HG03095 (cell line): ENCODE results near the gene ATAD3B.
"Not testable (repeated sequence)": the region's sequence is repeated elsewhere in the genome, so short reads cannot be mapped to it uniquely, and the experiment has no call there.

Experiments used
- ATAC-seq: cut with Tn5 transposase; IDR thresholded peaks from one replicate; pipeline ENCODE4 v1.9.1; 2021; ENCODE audit warnings: moderate library complexity; ENCODE audit not compliant: unreplicated experiment

Gene ATAD3B

DNA sequence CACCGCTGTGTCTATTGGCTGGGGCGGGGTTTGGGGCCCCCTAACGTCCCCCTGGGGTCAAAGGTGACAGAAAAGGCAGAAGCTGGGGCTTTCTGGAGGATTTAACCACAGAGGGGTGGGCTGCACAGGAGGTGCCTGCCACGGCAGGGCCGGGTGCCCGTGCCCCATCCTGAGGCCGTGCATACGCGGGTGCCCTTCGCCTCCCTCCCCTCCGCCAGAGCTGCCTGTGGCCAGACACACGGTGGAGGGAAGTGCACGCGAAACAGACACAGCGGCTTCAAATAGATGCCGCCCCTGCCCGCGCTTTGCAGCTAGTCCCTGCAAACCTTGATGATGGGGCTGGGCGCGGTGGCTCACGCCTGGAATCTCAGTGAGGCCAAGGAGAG lies 37.9 kb downstream of the ATAD3B start:
- ATAC-seq = not testable (repeated sequence)

- no peak for ATAC-seq
Observed at GRCh38 chr1:1510912-1511532, 39.5 kb downstream of the ATAD3B start.

DNA sequence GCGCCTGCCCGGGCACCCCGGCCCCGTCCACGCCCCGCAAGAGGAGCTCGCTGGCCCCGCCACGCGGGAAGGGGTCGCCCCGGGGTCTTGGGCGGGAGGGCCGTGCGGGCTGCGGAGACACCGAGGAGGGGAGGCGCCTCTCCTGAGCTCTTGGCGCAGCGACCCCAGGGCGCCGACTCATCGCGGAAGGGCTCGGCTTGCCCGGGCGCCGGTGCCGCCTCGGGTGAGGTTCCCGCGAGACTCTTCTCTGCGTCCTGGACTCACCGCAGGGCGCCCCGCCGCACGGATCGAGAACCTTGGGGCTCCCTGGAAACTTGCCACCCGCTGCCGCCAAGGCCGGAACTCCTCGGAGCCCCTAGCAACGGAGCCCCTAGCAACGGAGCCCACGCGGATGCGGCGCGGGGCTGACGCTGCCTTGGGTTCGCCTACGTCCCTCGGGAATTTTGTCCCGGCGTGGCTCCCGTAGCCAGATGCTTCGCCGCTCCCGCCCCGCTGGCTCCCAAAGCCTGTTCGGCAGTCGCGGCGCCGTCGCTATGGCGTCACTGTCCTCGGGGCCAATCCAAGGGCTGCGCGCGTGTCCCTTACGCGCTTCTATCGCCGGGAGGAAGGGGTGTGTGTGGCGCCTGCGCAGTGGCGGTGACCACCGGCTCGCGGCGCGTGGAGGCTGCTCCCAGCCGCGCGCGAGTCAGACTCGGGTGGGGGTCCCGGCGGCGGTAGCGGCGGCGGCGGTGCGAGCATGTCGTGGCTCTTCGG lies 40.1 kb downstream of the ATAD3B start, which contains the start of gene ATAD3A:
Gene ATAD3A (plus strand): TSS at position 630 of the 753 bp plus-strand sequence. CDS start 107 bp downstream, at position 737.
- peak; percentile 75 for ATAC-seq

DNA sequence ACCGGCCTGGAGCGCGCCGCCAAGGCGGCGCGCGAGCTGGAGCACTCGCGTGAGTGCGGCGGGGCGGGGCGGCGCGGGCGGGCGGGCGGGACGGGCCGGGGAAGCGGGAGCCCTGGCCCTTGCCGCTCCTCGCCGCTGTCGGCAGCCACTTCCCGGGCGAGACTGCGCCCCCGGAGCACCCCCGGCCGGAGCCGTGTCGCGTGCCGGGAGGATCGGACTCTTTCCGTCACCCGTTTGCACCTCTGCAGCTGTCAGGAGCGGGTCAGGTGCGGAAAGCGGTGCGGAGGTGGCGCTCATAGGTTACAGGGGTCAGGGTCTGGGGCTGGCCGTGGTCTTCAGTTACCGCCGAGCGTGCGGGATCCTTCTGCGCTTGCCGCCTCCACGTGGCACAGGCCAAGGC lies 40.9 kb downstream of the ATAD3B start:
- peak; percentile 6 for ATAC-seq

- ATAC-seq = not testable (repeated sequence)
Observed at GRCh38 chr1:1513675-1514074, 42.1 kb downstream of the ATAD3B start.

- ATAC-seq = not testable (repeated sequence)
Observed at GRCh38 chr1:1514376-1514775, 42.8 kb downstream of the ATAD3B start.

GRCh38 chr1:1516923-1517322 lies 45.4 kb downstream of the ATAD3B start:
- ATAC-seq = not testable (repeated sequence)

DNA sequence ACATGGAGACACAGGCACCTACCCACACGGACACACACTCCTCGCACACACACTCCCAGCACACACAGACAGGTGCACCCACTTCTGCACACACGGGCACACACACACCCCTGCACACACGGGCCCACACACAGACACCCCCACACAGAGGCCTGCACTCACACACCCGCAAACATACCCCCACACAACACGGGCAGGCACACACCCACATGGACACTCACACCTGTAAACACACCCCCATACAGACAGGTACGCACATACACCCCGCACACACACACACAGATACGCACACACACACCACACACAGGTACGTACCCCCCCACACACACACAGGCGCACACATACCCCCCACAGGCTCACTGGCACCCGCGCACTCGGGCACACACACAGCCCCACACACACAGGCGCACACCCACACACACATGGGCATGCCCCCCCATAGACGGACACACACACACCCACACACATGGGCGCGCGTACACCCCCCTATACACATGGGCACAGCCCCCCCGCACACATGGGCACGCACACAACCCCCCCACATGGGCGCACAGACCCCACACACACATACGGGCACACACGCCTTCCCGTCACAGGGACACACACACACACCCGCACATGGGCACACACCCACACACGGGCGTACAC lies 46.5 kb downstream of the ATAD3B start:
- no peak for ATAC-seq

DNA sequence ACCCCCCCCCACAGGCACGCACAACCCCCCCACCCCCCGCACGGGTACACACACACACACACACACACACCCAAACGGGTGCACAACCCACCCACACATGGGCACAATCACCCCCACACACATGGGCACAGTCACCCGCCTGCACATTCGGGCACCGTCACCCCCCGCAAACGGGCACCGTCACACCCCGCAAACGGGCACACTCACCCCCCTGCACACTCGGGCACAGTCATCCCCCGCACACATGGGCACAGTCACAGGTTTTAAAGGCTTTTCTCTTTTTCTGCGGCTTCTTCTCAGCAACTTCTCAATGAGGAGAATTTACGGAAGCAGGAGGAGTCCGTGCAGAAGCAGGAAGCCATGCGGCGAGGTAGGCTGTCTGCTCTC lies 47.0 kb downstream of the ATAD3B start:
- not testable (repeated sequence) for ATAC-seq

- ATAC-seq = not testable (repeated sequence)
Observed at GRCh38 chr1:1519805-1520505, 48.4 kb downstream of the ATAD3B start.

DNA sequence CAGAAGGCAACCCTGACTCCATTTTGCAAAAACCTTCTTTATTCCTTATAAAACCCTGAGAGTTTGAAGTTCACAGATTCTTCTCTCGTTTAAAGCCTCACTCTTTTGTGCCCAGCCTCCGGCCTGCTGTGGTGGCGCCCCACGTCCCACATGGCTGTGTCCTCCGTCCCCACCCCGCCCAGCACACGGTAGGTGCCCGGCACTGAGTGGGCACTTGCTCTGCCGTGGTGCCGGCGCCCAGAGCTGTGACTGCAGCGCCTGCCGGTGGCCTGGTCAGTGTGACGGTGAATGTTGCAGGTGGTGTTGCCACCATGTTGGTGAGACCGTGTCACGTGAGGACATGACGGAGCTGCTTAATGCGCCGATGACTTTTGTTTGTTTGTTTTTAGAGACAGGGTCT lies 49.8 kb downstream of the ATAD3B start:
- no peak for ATAC-seq

- ATAC-seq = not testable (repeated sequence)
Observed at GRCh38 chr1:1522536-1522935, 51.0 kb downstream of the ATAD3B start.

GRCh38 chr1:1523226-1523625 lies 51.7 kb downstream of the ATAD3B start:
- ATAC-seq = not testable (repeated sequence)

DNA sequence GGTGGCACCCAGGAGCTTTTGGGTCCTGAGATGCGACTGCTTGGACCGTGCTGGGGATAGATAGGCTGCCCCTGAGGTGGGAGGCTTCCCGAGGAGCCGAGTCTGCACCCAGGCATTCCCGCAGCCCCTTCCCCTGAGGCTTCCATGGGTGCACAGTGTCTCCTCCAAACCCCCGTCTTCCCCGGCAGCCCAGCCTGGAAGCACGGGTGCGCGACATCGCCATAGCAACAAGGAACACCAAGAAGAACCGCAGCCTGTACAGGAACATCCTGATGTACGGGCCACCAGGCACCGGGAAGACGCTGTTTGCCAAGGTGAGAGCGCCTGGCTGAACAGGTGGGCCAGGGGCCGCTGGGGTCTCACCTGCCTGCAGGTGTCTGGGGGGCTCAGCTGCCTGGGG lies 52.1 kb downstream of the ATAD3B start:
- not testable (repeated sequence) for ATAC-seq

GRCh38 chr1:1524750-1525383 lies 53.3 kb downstream of the ATAD3B start:
- ATAC-seq = not testable (repeated sequence)

DNA sequence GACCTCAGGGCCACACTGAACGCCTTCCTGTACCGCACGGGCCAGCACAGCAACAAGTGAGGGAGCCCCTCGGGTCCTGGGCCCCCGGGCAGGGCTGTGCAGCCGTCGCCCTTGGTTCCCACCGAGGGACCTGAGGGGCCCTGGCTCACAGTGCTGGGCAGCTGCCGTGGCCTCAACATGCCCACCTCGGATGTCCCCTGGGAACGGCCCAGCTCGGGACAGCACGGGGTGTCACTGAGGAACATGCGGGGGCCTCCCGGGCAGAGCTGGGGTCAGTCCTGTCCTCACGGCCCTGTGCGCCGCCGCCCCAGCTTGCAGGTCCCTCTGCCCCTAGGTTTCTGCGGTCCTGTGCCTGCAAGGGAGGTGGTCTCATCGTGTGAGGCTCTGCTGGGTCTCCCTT lies 54.9 kb downstream of the ATAD3B start:
- ATAC-seq = not testable (repeated sequence)

- ATAC-seq = no peak
Observed at GRCh38 chr1:1527092-1527816, 55.7 kb downstream of the ATAD3B start.

DNA sequence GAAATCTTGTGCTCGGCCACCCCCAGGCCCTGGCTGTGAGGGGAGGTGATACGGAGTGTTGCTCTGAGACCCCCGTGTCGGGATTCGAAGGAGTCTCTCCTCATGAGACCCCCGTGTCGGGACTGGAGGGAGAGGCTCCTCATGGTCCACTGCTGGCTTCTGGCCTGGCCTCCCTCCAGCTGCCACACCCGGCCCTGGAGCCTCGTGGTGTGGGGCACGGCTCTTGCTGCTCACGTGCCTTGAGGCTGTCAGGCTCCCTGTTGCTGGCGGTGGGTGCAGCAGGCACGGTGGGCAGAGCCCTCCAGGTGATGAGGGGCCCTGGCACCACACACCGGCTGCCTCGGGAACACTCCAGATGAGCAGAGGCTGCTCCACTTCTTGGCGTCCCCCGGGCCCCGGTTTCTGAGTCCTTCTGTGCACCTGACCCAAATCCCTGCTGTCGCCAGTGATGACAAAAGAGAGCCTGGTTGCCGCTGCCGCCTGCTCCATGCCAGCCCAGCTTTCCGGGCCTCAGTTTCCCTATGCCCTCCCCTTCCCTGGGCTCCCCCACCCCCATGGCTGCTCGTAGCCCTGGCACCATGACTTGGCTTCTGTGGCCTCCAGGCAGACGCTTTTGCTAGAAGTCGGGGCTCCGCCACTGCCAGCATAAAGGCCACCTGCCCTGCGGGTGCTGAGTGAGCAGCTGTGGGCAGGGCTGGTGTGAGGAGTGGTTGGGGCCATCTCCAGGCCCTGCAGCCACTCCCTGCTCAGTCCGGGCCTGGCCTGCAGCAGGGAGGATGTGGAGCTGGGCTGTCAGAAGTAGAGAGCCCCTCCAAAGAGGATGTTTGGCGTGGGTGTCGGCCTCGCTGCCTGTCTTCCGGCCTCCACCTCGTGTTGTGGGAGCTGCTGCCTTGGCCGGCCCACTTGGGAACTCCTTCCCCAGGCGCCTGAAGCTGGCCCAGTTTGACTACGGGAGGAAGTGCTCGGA lies 57.0 kb downstream of the ATAD3B start:
- no peak for ATAC-seq

- ATAC-seq = no peak
Observed at GRCh38 chr1:1529321-1529720, 57.8 kb downstream of the ATAD3B start.
